K562 (cell line): ENCODE measurements around the gene TAF12. TPM values are rescaled to one million over a fixed set of nuclear protein-coding genes. Genes with fewer than 3 reads are reported as not detected.
A peak's percentile ranks its signal among the peaks of the same experiment; 100 is the strongest.

Source experiments
- GABPA ChIP-seq: fragments of 200-800 bp; sonication (Bioruptor generic); conservative IDR thresholded peaks from 2 replicates; pipeline ENCODE4 v1.6.1; 2016; ENCODE audit warnings: low read depth, missing genetic modification characterization, missing compliant biosample characterization
- HCFC1 ChIP-seq: IDR thresholded peaks from 2 replicates; pipeline ENCODE4 v1.6.1; 2012; ENCODE audit warnings: low read depth, low read length, improper control_type of control experiment
- HMBOX1 ChIP-seq: sonication (generic); IDR thresholded peaks from 2 replicates; pipeline ENCODE4 v1.6.1; 2016
- HMGN3 ChIP-seq: IDR thresholded peaks from 2 replicates; pipeline ENCODE4 v1.6.1; 2011; ENCODE audit warnings: borderline replicate concordance, low read depth, mild to moderate bottlenecking, mixed read lengths, low read length; ENCODE audit not compliant: insufficient read length; ENCODE audit errors: extremely low read depth
- JUND ChIP-seq, 2 experiments: IDR thresholded peaks; 2 replicates in 1 of 2; 3 replicates in 1 of 2; pipeline ENCODE4 v1.6.1; 2011; ENCODE audit warnings: borderline replicate concordance in 2 of 2, low read depth in 2 of 2, low read length in 2 of 2, improper control_type of control experiment in 1 of 2, missing biosample characterization in 1 of 2, missing genetic modification characterization in 1 of 2, missing genetic modification reagents in 1 of 2
- KLF13 ChIP-seq: fragments of 450-650 bp; IDR thresholded peaks from 2 replicates; pipeline ENCODE4 v1.6.1; 2016; ENCODE audit warnings: missing genetic modification characterization, low read depth, mild to moderate bottlenecking, missing compliant biosample characterization, moderate library complexity, borderline replicate concordance
- L3MBTL2 ChIP-seq: fragments of 450-650 bp; IDR thresholded peaks from 2 replicates; pipeline ENCODE4 v1.6.1; 2016; ENCODE audit warnings: mild to moderate bottlenecking, moderate library complexity
- MEIS2 ChIP-seq: fragments of 450-650 bp; IDR thresholded peaks from 2 replicates; pipeline ENCODE4 v1.6.1; 2014; ENCODE audit warnings: mild to moderate bottlenecking; ENCODE audit not compliant: partially characterized antibody
- MGA ChIP-seq: fragments of 450-650 bp; IDR thresholded peaks from 2 replicates; pipeline ENCODE4 v1.6.1; 2016; ENCODE audit warnings: mild to moderate bottlenecking, moderate library complexity
- MXI1 ChIP-seq: IDR thresholded peaks from 2 replicates; pipeline ENCODE4 v1.6.1; 2011; ENCODE audit warnings: low read depth, mild to moderate bottlenecking, improper control_type of control experiment, low read length
- RBFOX2 ChIP-seq: fragments of 200-400 bp; formaldehyde crosslinking; IDR thresholded peaks from 2 replicates; pipeline ENCODE4 v1.6.1; 2017; ENCODE audit warnings: low read depth, mild to moderate bottlenecking, low read length, moderate library complexity
- ZBTB43 ChIP-seq: sonication (generic); formaldehyde crosslinking; IDR thresholded peaks from 2 replicates; pipeline ENCODE4 v1.8.0; 2023; ENCODE audit warnings: mild to moderate bottlenecking, missing genetic modification reagents
- polyA plus RNA-seq, 8 experiments: library from polyadenylated mRNA; depleted of rRNA in 4 of 8; stranded (reverse) in 5 of 8; unstranded in 3 of 8; fragments of >200 nt; fragmentation: Nextera tagmentation in 2 of 8; fragmentation: Illumina TruSeq in 1 of 8; extraction: Ambion mirVana in 2 of 8; extraction: Trizol in 1 of 8; gene quantifications; 2 replicates each; pipeline versions ENCODE4 v1.2.1 to v1.2.3, GENCODE V29; 2011 to 2014; ENCODE audit warnings: inconsistent platforms in 1 of 8, missing spikeins in 1 of 8
- total RNA-seq, 7 experiments: library from RNA; depleted of rRNA in 6 of 7; stranded (reverse); fragments of >200 nt in 6 of 7; fragmentation: Illumina TruSeq in 2 of 7; extraction: Trizol in 2 of 7; gene quantifications; 2 replicates each; pipeline versions ENCODE4 v1.2.1 to v1.2.3, GENCODE V29; 2011 to 2021; ENCODE audit warnings: low replicate concordance in 1 of 7

The TAF12 gene
- total and polyA plus RNA-seq, 9 of the 15 experiments (the other 6 are each of a cell fraction or from before 2014, with no cell fraction given) = 31.6 to 89.0 (median 50.5) TPM

- TF ChIP-seq MXI1 (no peak), L3MBTL2 (peak; percentile 76), HMGN3 (peak; percentile 75), RBFOX2 (peak; percentile 77), MEIS2 (peak; percentile 36), JUND (IDR thresholded peaks at IDR 0.05; ENCODE audit: borderline replicate concordance, low read depth, low read length) (peak; percentile 30), JUND (tag; IDR thresholded peaks at IDR 0.05; ENCODE audit: borderline replicate concordance, low read depth, low read length) (no peak), KLF13 (tag) (peak; percentile 61; the same call in 1 of the 2 replicates), GABPA (tag) (peak; percentile 91), HMBOX1 (peak; percentile 28; the same call in 1 of the 2 replicates), ZBTB43 (CRISPR knock-in tag) (no peak), MGA (peak; percentile 58), HCFC1 (peak; percentile 68)
Observed at GRCh38 chr1:28668191-28668955, 25.5 kb upstream of the TAF12 start, which contains the start of gene GMEB1 (continued).
